Dedifferentiated amniotic fluid mesenchymal stem cell (primary cell): ENCODE data around the gene CTAGE1.
"Not testable (repeated sequence)": the region's sequence is repeated elsewhere in the genome, so short reads cannot be mapped to it uniquely, and the experiment has no call there.

Experiments used
- DNase-seq: peaks from one replicate; pipeline ENCODE4 v3.0.0-alpha.2; 2016; ENCODE audit errors: extremely low spot score

Gene CTAGE1

GRCh38 chr18:22436136-22436535 lies 18.4 kb upstream of the CTAGE1 start:
- DNase-seq = no peak

GRCh38 chr18:22434973-22435608 lies 17.4 kb upstream of the CTAGE1 start:
- no peak for DNase-seq

- no peak for DNase-seq
Observed at GRCh38 chr18:22433956-22434355, 16.2 kb upstream of the CTAGE1 start.

GRCh38 chr18:22432657-22433137 lies 15.0 kb upstream of the CTAGE1 start:
- DNase-seq = peak; percentile 76

- no peak for DNase-seq
Observed at GRCh38 chr18:22429564-22429963, 11.8 kb upstream of the CTAGE1 start.

GRCh38 chr18:22428672-22429071 lies 11.0 kb upstream of the CTAGE1 start:
- no peak for DNase-seq

GRCh38 chr18:22427822-22428549 lies 10.3 kb upstream of the CTAGE1 start:
- no peak for DNase-seq

- no peak for DNase-seq
Observed at GRCh38 chr18:22424565-22424963, 6.8 kb upstream of the CTAGE1 start.

GRCh38 chr18:22423878-22424564 lies 6.3 kb upstream of the CTAGE1 start:
- no peak for DNase-seq

- DNase-seq = no peak
Observed at GRCh38 chr18:22422909-22423548, 5.3 kb upstream of the CTAGE1 start.

- DNase-seq = no peak
Observed at GRCh38 chr18:22420652-22421051, 2.9 kb upstream of the CTAGE1 start.

GRCh38 chr18:22412176-22412911 lies 5.4 kb downstream of the CTAGE1 start:
- no peak for DNase-seq

GRCh38 chr18:22411446-22411845 lies 6.3 kb downstream of the CTAGE1 start:
- no peak for DNase-seq

GRCh38 chr18:22410126-22410525 lies 7.6 kb downstream of the CTAGE1 start:
- no peak for DNase-seq

- no peak for DNase-seq
Observed at GRCh38 chr18:22409445-22409844, 8.3 kb downstream of the CTAGE1 start.

GRCh38 chr18:22408059-22408458 lies 9.7 kb downstream of the CTAGE1 start:
- no peak for DNase-seq

GRCh38 chr18:22405142-22405541 lies 12.6 kb downstream of the CTAGE1 start:
- DNase-seq = no peak

- DNase-seq = no peak
Observed at GRCh38 chr18:22403950-22404349, 13.8 kb downstream of the CTAGE1 start.

- no peak for DNase-seq
Observed at GRCh38 chr18:22399949-22400348, 17.8 kb downstream of the CTAGE1 start.

GRCh38 chr18:22398464-22398863 lies 19.3 kb downstream of the CTAGE1 start:
- no peak for DNase-seq

GRCh38 chr18:22394428-22394827 lies 23.3 kb downstream of the CTAGE1 start:
- DNase-seq = no peak

GRCh38 chr18:22393164-22393563 lies 24.6 kb downstream of the CTAGE1 start:
- not testable (repeated sequence) for DNase-seq
